ENCODE results near the gene GALNT14.

- TF ChIP-seq, protein P1, sequence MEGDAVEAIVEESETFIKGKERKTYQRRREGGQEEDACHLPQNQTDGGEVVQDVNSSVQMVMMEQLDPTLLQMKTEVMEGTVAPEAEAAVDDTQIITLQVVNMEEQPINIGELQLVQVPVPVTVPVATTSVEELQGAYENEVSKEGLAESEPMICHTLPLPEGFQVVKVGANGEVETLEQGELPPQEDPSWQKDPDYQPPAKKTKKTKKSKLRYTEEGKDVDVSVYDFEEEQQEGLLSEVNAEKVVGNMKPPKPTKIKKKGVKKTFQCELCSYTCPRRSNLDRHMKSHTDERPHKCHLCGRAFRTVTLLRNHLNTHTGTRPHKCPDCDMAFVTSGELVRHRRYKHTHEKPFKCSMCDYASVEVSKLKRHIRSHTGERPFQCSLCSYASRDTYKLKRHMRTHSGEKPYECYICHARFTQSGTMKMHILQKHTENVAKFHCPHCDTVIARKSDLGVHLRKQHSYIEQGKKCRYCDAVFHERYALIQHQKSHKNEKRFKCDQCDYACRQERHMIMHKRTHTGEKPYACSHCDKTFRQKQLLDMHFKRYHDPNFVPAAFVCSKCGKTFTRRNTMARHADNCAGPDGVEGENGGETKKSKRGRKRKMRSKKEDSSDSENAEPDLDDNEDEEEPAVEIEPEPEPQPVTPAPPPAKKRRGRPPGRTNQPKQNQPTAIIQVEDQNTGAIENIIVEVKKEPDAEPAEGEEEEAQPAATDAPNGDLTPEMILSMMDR (IDR thresholded peaks at IDR 0.05) = no peak
- no peak for TF ChIP-seq POLR2A (IDR thresholded peaks at IDR 0.05)
- no peak for TF ChIP-seq POLR2AphosphoS5 (IDR thresholded peaks at IDR 0.05)
Observed at GRCh38 chr2:30978044-30978443, 160.2 kb downstream of the GALNT14 start.

All from suprapubic skin (tissue), 4 donors.